K562 treated with DMSO at 1 percent for 48 hours (cell line): ENCODE data around the gene NOP10. TPM values are rescaled to one million over a fixed set of nuclear protein-coding genes. Genes with fewer than 3 reads are reported as not detected.

Experiments used
- total RNA-seq: library from RNA; unstranded; fragments of 300-600 nt; gene quantifications from 2 replicates; pipeline ENCODE4 v1.2.3, GENCODE V29; 2022; ENCODE audit warnings: low replicate concordance; ENCODE audit errors: extremely low read depth

NOP10 gene
- not detected in 2 replicates for total RNA-seq

GRCh38 chr15:34342737-34343575 lies at the start of gene NOP10, which contains the start of gene NUTM1:
Gene NOP10, minus strand, starts transcription at chr15:34343136. Its CDS starts 63 bp downstream, at chr15:34343073.
Gene NUTM1, plus strand, starts transcription at chr15:34343315. Its CDS starts 382 bp downstream, at chr15:34343697.

GRCh38 chr15:34367101-34368081 lies 24.5 kb upstream of the NOP10 start, which contains the start of gene LPCAT4:
Gene LPCAT4, minus strand, starts transcription at chr15:34367196. Its CDS starts 96 bp downstream, at chr15:34367100.

GRCh38 chr15:34337557-34338306 lies 5.2 kb downstream of the NOP10 start, which contains the start of gene SLC12A6:
Gene SLC12A6, minus strand, starts transcription at chr15:34337781. Its CDS starts 1,101 bp downstream, at chr15:34336680.

Other genes starting within 250 kb of the NOP10 start
- not detected in 2 replicates for gene EMC7, start 241.3 kb downstream of the NOP10 start, total RNA-seq
- not detected in 2 replicates for gene PGBD4, start 241.1 kb downstream of the NOP10 start, total RNA-seq
- not detected in 2 replicates for gene KATNBL1, start 133.0 kb downstream of the NOP10 start, total RNA-seq
- gene EMC4, start 118.1 kb downstream of the NOP10 start, total RNA-seq = not detected in 2 replicates
- not detected in 2 replicates for gene SLC12A6, start 5.4 kb downstream of the NOP10 start, total RNA-seq
- gene NUTM1, start 179 bp upstream of the NOP10 start, total RNA-seq = not detected in 2 replicates
- not detected in 2 replicates for gene LPCAT4, start 24.1 kb upstream of the NOP10 start, total RNA-seq
- gene GOLGA8A, start 94.7 kb upstream of the NOP10 start, total RNA-seq = not detected in 2 replicates
- not detected in 2 replicates for gene GOLGA8B, start 240.5 kb upstream of the NOP10 start, total RNA-seq